ENCODE measurements around the gene CLCN3.
"Not testable (repeated sequence)": the region's sequence is repeated elsewhere in the genome, so short reads cannot be mapped to it uniquely, and the experiment has no call there.

The CLCN3 gene

GRCh38 chr4:169758401-169758962, 138.1 kb downstream of the CLCN3 start:
- H3K4me3 ChIP-seq (ENCODE audit: low read depth, low read length), result no peak overlapping the region
- TF ChIP-seq, protein P1, sequence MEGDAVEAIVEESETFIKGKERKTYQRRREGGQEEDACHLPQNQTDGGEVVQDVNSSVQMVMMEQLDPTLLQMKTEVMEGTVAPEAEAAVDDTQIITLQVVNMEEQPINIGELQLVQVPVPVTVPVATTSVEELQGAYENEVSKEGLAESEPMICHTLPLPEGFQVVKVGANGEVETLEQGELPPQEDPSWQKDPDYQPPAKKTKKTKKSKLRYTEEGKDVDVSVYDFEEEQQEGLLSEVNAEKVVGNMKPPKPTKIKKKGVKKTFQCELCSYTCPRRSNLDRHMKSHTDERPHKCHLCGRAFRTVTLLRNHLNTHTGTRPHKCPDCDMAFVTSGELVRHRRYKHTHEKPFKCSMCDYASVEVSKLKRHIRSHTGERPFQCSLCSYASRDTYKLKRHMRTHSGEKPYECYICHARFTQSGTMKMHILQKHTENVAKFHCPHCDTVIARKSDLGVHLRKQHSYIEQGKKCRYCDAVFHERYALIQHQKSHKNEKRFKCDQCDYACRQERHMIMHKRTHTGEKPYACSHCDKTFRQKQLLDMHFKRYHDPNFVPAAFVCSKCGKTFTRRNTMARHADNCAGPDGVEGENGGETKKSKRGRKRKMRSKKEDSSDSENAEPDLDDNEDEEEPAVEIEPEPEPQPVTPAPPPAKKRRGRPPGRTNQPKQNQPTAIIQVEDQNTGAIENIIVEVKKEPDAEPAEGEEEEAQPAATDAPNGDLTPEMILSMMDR (IDR thresholded peaks at IDR 0.05; ENCODE audit: borderline replicate concordance, insufficient read depth, low read depth, low read length), result no peak

DNA sequence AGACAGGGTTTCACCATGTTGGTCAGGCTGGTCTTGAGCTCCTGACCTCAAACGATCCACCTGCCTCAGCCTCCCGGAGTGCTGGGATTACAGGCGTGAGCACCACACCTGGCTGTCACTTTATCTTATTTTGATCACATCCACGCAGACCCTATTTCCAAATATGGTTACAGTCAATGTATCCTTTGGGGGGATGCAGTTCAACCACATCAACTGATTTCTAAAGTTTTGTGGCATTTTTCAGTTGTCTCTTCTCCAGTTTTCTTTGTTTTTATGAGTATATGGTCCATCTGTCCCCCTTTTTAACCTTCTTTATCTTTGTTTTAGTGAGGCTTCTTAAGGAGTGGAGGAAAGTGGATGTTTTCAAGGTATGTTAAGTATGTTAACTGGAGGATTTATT, 141.5 kb downstream of the CLCN3 start:
- H3K4me3 ChIP-seq (ENCODE audit: low read depth, low read length), result no peak overlapping the region
- TF ChIP-seq, protein P1 (IDR thresholded peaks at IDR 0.05; ENCODE audit: borderline replicate concordance, insufficient read depth, low read depth, low read length), result no peak

DNA sequence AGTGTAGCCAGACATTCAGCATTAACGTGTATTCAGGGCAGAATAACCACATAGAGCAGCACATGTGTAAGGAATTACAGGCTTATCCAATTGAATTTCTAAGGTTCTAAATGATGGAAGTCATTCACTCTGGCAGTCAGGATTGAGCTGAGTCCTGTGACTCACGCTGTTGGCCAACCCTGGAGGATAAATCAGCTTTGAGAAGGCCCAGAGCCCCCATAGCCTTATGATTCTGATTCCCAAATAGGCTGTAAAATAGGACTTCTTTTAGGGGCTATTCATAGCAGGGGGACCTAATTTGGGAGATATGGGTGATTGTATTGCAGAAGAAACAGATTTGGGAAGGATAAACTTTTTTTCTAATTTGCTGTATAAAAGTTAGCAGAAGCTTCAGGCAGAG, 145.5 kb downstream of the CLCN3 start:
- TF ChIP-seq, protein P1 (IDR thresholded peaks at IDR 0.05; ENCODE audit: borderline replicate concordance, insufficient read depth, low read depth, low read length), result no peak
- H3K4me3 ChIP-seq (ENCODE audit: low read depth, low read length), result no peak overlapping the region

- H3K4me3 ChIP-seq (ENCODE audit: low read depth, low read length), result no peak overlapping the region
- TF ChIP-seq, protein P1 (IDR thresholded peaks at IDR 0.05; ENCODE audit: borderline replicate concordance, insufficient read depth, low read depth, low read length), result no peak
Observed at GRCh38 chr4:169766741-169767140, 146.4 kb downstream of the CLCN3 start.

DNA sequence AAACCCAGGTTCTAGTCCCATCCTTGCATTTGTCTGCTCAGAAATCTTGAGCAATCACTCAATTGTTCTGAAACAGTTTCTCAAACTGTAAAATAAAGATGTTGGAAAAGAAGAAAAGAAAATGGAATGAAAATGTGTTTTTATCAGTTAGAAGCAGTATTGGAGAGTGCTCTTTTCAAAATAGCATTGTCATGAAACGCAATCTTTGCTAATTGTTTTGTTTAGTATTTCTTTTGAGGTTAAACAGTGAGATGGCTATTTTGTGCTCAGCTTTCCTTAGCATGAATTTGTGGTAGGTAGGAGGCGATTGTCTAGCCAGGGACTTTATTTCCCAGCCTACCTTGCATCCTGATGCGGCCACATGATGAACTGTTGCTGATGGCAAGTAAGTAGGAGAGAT, 148.0 kb downstream of the CLCN3 start:
- TF ChIP-seq, protein P1 (IDR thresholded peaks at IDR 0.05; ENCODE audit: borderline replicate concordance, insufficient read depth, low read depth, low read length), result no peak
- no peak overlapping the region for H3K4me3 ChIP-seq (ENCODE audit: low read depth, low read length)

- no peak overlapping the region for H3K4me3 ChIP-seq (ENCODE audit: low read depth, low read length)
- TF ChIP-seq, protein P1 (IDR thresholded peaks at IDR 0.05; ENCODE audit: borderline replicate concordance, insufficient read depth, low read depth, low read length), result no peak
Observed at GRCh38 chr4:169770416-169770815, 150.0 kb downstream of the CLCN3 start.

- H3K4me3 ChIP-seq (ENCODE audit: low read depth, low read length), result not testable (repeated sequence)
Observed at GRCh38 chr4:169771556-169772080, 151.2 kb downstream of the CLCN3 start.
